Prostate gland (tissue), 2 donors: ENCODE measurements around the gene ASPG.

Source experiments
- POLR2A ChIP-seq: fragments of 450-650 bp; IDR thresholded peaks from one replicate; pipeline ENCODE4 v1.6.1; 2016; ENCODE audit warnings: antibody characterized with exemption, mild to moderate bottlenecking
- TF ChIP-seq, protein P1 (sequence below), 4 experiments: fragments of 200-600 bp in 2 of 4; fragments of 450-650 bp in 2 of 4; sonication (generic) in 2 of 4; IDR thresholded peaks; 1 replicate in 3 of 4; 2 replicates in 1 of 4; pipeline ENCODE4 v1.5.1; 2016 to 2019; ENCODE audit warnings: antibody characterized with exemption in 4 of 4, mild to moderate bottlenecking in 2 of 4, moderate library complexity in 2 of 4

DNA sequence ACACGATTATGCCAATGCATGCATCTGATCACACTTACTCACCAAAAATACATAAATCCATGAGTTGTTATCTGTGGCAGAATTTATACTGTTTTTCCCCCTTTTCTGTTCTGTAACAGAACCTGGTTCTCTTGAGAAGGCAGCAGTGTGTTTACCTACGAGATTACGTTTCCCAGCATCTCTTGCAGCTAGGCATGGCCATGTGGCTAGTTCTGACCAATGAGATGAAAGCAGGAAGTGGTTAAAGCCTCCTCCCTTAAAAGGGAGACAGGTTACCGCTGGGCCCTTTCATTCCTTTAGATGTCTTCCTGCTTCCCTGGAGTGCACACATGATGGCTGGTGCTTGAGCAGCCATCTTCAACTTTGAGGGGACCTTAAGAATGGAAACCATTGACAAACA lies 11.7 kb upstream of the ASPG start:
- TF ChIP-seq POLR2A: no peak
- TF ChIP-seq, protein P1, sequence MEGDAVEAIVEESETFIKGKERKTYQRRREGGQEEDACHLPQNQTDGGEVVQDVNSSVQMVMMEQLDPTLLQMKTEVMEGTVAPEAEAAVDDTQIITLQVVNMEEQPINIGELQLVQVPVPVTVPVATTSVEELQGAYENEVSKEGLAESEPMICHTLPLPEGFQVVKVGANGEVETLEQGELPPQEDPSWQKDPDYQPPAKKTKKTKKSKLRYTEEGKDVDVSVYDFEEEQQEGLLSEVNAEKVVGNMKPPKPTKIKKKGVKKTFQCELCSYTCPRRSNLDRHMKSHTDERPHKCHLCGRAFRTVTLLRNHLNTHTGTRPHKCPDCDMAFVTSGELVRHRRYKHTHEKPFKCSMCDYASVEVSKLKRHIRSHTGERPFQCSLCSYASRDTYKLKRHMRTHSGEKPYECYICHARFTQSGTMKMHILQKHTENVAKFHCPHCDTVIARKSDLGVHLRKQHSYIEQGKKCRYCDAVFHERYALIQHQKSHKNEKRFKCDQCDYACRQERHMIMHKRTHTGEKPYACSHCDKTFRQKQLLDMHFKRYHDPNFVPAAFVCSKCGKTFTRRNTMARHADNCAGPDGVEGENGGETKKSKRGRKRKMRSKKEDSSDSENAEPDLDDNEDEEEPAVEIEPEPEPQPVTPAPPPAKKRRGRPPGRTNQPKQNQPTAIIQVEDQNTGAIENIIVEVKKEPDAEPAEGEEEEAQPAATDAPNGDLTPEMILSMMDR (IDR thresholded peaks at IDR 0.05): no peak
